SK-N-SH treated with all-trans-retinoic acid at 6 μM for 48 hours (cell line): Measurements from ENCODE around the gene ZBTB3.

Experiments used
- BACH2 ChIP-seq: fragments of 250-450 bp; sonication (Bioruptor Pico); IDR thresholded peaks from 2 replicates; pipeline ENCODE4 v1.9.0; 2021; ENCODE audit warnings: mild to moderate bottlenecking, borderline replicate concordance
- CREB5 ChIP-seq: fragments of 250-450 bp; sonication (Bioruptor Pico); IDR thresholded peaks from 2 replicates; pipeline ENCODE4 v1.5.1; 2020; ENCODE audit warnings: low read depth, mild to moderate bottlenecking, moderate library complexity
- ESRRG ChIP-seq: fragments of 250-450 bp; sonication (Bioruptor Pico); IDR thresholded peaks from 2 replicates; pipeline ENCODE4 v1.6.1; 2021; ENCODE audit warnings: mild to moderate bottlenecking
- GLIS3 ChIP-seq: fragments of 250-450 bp; sonication (Bioruptor Pico); IDR thresholded peaks from 2 replicates; pipeline ENCODE4 v1.5.0; 2020; ENCODE audit warnings: mild to moderate bottlenecking, moderate library complexity
- ISL1 ChIP-seq: fragments of 250-450 bp; sonication (Bioruptor Pico); IDR thresholded peaks from 2 replicates; pipeline ENCODE4 v2.1.2; 2022; ENCODE audit warnings: mild to moderate bottlenecking, moderate library complexity
- RARB ChIP-seq: fragments of 250-450 bp; sonication (Bioruptor Pico); IDR thresholded peaks from 2 replicates; pipeline ENCODE4 v1.8.0; 2021; ENCODE audit warnings: mild to moderate bottlenecking, moderate library complexity
- TCF4 ChIP-seq: fragments of 250-450 bp; sonication (Bioruptor Pico); IDR thresholded peaks from 2 replicates; pipeline ENCODE4 v1.8.0; 2021; ENCODE audit warnings: mild to moderate bottlenecking, moderate library complexity, borderline replicate concordance
- TOX ChIP-seq: fragments of 250-450 bp; sonication (Bioruptor Pico); IDR thresholded peaks from 2 replicates; pipeline ENCODE4 v1.8.0; 2021; ENCODE audit warnings: mild to moderate bottlenecking, moderate library complexity, borderline replicate concordance
- ZFP30 ChIP-seq: fragments of 450-650 bp; formaldehyde crosslinking; IDR thresholded peaks from 2 replicates; pipeline ENCODE4 v1.5.0; 2022; ENCODE audit warnings: mild to moderate bottlenecking, moderate library complexity
- ZNF565 ChIP-seq: fragments of 450-650 bp; formaldehyde crosslinking; conservative IDR thresholded peaks from 2 replicates; pipeline ENCODE4 v1.5.0; 2020; ENCODE audit warnings: low read depth, mild to moderate bottlenecking, moderate library complexity
- ZNF8 ChIP-seq: fragments of 450-650 bp; formaldehyde crosslinking; IDR thresholded peaks from 2 replicates; pipeline ENCODE4 v1.5.0; 2020; ENCODE audit warnings: mild to moderate bottlenecking, moderate library complexity
- TF ChIP-seq, protein P1 (sequence below): fragments of 250-450 bp; sonication (Bioruptor Pico); IDR thresholded peaks from 2 replicates; pipeline ENCODE4 v1.8.0; 2020; ENCODE audit warnings: mild to moderate bottlenecking, moderate library complexity, borderline replicate concordance

- TF ChIP-seq CREB5 (CRISPR knock-in tag) (no peak), TOX (CRISPR knock-in tag) (no peak), ESRRG (CRISPR knock-in tag) (no peak), ZFP30 (no peak), RARB (no peak), BACH2 (CRISPR knock-in tag) (no peak), ZNF8 (CRISPR knock-in tag) (no peak), GLIS3 (CRISPR knock-in tag) (no peak), TCF4 (CRISPR knock-in tag) (no peak), ISL1 (CRISPR knock-in tag) (no peak), ZNF565 (CRISPR knock-in tag) (no peak)
- TF ChIP-seq, protein P1, sequence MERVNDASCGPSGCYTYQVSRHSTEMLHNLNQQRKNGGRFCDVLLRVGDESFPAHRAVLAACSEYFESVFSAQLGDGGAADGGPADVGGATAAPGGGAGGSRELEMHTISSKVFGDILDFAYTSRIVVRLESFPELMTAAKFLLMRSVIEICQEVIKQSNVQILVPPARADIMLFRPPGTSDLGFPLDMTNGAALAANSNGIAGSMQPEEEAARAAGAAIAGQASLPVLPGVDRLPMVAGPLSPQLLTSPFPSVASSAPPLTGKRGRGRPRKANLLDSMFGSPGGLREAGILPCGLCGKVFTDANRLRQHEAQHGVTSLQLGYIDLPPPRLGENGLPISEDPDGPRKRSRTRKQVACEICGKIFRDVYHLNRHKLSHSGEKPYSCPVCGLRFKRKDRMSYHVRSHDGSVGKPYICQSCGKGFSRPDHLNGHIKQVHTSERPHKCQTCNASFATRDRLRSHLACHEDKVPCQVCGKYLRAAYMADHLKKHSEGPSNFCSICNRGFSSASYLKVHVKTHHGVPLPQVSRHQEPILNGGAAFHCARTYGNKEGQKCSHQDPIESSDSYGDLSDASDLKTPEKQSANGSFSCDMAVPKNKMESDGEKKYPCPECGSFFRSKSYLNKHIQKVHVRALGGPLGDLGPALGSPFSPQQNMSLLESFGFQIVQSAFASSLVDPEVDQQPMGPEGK (CRISPR knock-in tag): no peak
Measured at GRCh38 chr11:62706850-62707247, 47.1 kb downstream of the ZBTB3 start.
